ENCODE results near the gene MRPL54. TPM values are rescaled to one million over a fixed set of nuclear protein-coding genes. Genes with fewer than 3 reads are reported as not detected.

Gene MRPL54
- polyA plus RNA-seq, 2 of the 4 experiments (the other 2 are of a cell fraction), result 30.8 to 47.5 TPM

GRCh38 chr19:3759482-3760254 lies 2.8 kb upstream of the MRPL54 start:
- Histone ChIP-seq H3K4me1 (peaks cover 9% of the 10 kb centered on the region; the same call in 2 of the 3 replicates), H3K4me2 (no peak overlapping the region), H3K9me3 (no peaks in the 10 kb centered on the region), H3K27ac (no peak overlapping the region), H3K4me3 (no peak overlapping the region)
- WGBS (ENCODE audit: missing lambda C conversion rate), result 91% methylated on average over 10 of the region's 19 CpGs
- DNase-seq (ENCODE audit: low read depth in 1 of 2, low spot score in 1 of 2) (no peak), FAIRE-seq (no peak), ATAC-seq (no peak)
- TF ChIP-seq ZFP36 (IDR thresholded peaks at IDR 0.05; ENCODE audit: borderline replicate concordance, partially characterized antibody) (no peak), MAFK (IDR thresholded peaks at IDR 0.05; ENCODE audit: partially characterized antibody) (no peak), MYC (IDR thresholded peaks at IDR 0.05; ENCODE audit: borderline replicate concordance, low read length) (no peak), JUN (IDR thresholded peaks at IDR 0.05) (no peak), CHD2 (IDR thresholded peaks at IDR 0.05; ENCODE audit: low read length, partially characterized antibody) (no peak), RFX5 (IDR thresholded peaks at IDR 0.05) (no peak), EP300 (IDR thresholded peaks at IDR 0.05) (no peak), SREBF2 (IDR thresholded peaks at IDR 0.05) (no peak), NR3C1 (IDR thresholded peaks at IDR 0.05) (no peak), ESRRA (IDR thresholded peaks at IDR 0.05; ENCODE audit: borderline replicate concordance, low read length) (no peak), KDM5A (IDR thresholded peaks at IDR 0.05) (no peak), HEYL (CRISPR knock-in tag; IDR thresholded peaks at IDR 0.05) (no peak), FOSB (CRISPR knock-in tag; IDR thresholded peaks at IDR 0.05) (no peak), MAX (IDR thresholded peaks at IDR 0.05) (no peak), ZNF302 (CRISPR knock-in tag; IDR thresholded peaks at IDR 0.05) (no peak), POLR2AphosphoS2 (conservative IDR thresholded peaks at IDR 0.05; ENCODE audit: low read length) (no peak), HOXB13 (CRISPR knock-in tag; IDR thresholded peaks at IDR 0.05; ENCODE audit: low read depth) (no peak)
- TF ChIP-seq, protein P1, sequence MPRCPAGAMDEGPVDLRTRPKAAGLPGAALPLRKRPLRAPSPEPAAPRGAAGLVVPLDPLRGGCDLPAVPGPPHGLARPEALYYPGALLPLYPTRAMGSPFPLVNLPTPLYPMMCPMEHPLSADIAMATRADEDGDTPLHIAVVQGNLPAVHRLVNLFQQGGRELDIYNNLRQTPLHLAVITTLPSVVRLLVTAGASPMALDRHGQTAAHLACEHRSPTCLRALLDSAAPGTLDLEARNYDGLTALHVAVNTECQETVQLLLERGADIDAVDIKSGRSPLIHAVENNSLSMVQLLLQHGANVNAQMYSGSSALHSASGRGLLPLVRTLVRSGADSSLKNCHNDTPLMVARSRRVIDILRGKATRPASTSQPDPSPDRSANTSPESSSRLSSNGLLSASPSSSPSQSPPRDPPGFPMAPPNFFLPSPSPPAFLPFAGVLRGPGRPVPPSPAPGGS (IDR thresholded peaks at IDR 0.05), result no peak
- ChIA-PET CTCF (interaction anchor here (0.6 to 1.7 kb wide), 3 partner anchors 33 to 448 kb away, joined by 3 to 4 read pairs (median 4); no protein-coding TSS in a partner anchor), POLR2A (no interaction called here)

DNA sequence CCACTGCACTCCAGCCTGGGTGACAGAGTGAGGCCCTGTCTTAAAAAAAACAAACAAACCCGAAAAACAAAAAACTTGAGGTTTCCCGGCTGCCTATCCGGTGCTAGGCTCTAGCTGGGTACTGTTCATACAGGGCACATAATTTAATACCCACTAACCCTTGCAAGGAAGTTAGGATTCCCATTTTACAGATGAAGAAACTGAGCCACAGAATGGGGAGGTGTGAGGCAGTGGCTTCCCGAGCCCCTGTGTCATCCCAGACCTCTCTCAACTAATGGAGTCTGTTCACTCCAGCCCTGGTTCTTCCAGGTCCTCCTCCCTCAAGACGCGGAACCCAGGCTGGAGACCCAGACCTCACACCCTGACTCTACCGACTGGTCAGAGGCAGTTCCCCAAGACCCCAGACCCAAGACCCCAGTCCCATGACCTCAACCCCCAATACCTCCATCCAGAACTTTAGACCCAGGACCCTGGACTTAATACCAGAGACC lies 1.6 kb upstream of the MRPL54 start:
- WGBS (ENCODE audit: missing lambda C conversion rate), result 33% methylated on average over 7 of the region's 7 CpGs
- ChIA-PET CTCF (interaction anchor here (0.6 to 1.9 kb wide), 7 partner anchors 8 to 99 kb away, joined by 3 to 7 read pairs (median 4); no protein-coding TSS in a partner anchor), POLR2A (interaction anchor here (0.5 kb wide), 1 partner anchor 10 kb away, joined by 3 read pairs; no protein-coding TSS in a partner anchor)
- DNase-seq (ENCODE audit: low read depth in 1 of 2, low spot score in 1 of 2) (no peak), FAIRE-seq (no peak), ATAC-seq (no peak)
- peak overlapping the region; percentile 90 for H3K4me2 ChIP-seq
- H3K9me3 ChIP-seq, result no peaks in the 10 kb centered on the region
- no peak for TF ChIP-seq POLR2A (IDR thresholded peaks at IDR 0.05; ENCODE audit: low read length)
- no peak for TF ChIP-seq CEBPB (IDR thresholded peaks at IDR 0.05)
- TF ChIP-seq, protein P2, sequence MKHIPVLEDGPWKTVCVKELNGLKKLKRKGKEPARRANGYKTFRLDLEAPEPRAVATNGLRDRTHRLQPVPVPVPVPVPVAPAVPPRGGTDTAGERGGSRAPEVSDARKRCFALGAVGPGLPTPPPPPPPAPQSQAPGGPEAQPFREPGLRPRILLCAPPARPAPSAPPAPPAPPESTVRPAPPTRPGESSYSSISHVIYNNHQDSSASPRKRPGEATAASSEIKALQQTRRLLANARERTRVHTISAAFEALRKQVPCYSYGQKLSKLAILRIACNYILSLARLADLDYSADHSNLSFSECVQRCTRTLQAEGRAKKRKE (CRISPR knock-in tag; IDR thresholded peaks at IDR 0.05; ENCODE audit: low read depth), result no peak
- TF ChIP-seq RNF2 (IDR thresholded peaks at IDR 0.05; ENCODE audit: borderline replicate concordance, low read depth), result no peak
- no peak for TF ChIP-seq SREBF2 (IDR thresholded peaks at IDR 0.05)
- TF ChIP-seq CBX8 (IDR thresholded peaks at IDR 0.05), result no peak
- TF ChIP-seq PHF8 (IDR thresholded peaks at IDR 0.05; ENCODE audit: borderline replicate concordance, low read depth), result no peak
- TF ChIP-seq CBX2 (IDR thresholded peaks at IDR 0.05; ENCODE audit: borderline replicate concordance, low read depth), result no peak
- TF ChIP-seq EHF (CRISPR knock-in tag; IDR thresholded peaks at IDR 0.05), result no peak
- TF ChIP-seq RAD21 (conservative IDR thresholded peaks at IDR 0.05 in 1 of 2, IDR thresholded peaks at IDR 0.05 in 1 of 2), result no peak
- TF ChIP-seq JUN (IDR thresholded peaks at IDR 0.05), result no peak
- no peak for TF ChIP-seq REST (IDR thresholded peaks at IDR 0.05)
- TF ChIP-seq FOXS1 (CRISPR knock-in tag; IDR thresholded peaks at IDR 0.05), result no peak
- TF ChIP-seq, protein P3, sequence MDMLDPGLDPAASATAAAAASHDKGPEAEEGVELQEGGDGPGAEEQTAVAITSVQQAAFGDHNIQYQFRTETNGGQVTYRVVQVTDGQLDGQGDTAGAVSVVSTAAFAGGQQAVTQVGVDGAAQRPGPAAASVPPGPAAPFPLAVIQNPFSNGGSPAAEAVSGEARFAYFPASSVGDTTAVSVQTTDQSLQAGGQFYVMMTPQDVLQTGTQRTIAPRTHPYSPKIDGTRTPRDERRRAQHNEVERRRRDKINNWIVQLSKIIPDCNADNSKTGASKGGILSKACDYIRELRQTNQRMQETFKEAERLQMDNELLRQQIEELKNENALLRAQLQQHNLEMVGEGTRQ (IDR thresholded peaks at IDR 0.05), result no peak
- no peak for TF ChIP-seq TFCP2L1 (CRISPR knock-in tag; IDR thresholded peaks at IDR 0.05)
- peak overlapping the region; percentile 88 for H3K4me3 ChIP-seq
- H3K4me1 ChIP-seq, result peaks cover 9% of the 10 kb centered on the region; the same call in 2 of the 3 replicates
- peak overlapping the region; percentile 89 to 94 for H3K27ac ChIP-seq

Data from A549 (cell line).